A673 (cell line): ENCODE data around the gene PNN. TPM values are rescaled to one million over a fixed set of nuclear protein-coding genes. Genes with fewer than 3 reads are reported as not detected.
A peak's percentile ranks its signal among the peaks of the same experiment; 100 is the strongest.
"Not testable (repeated sequence)": the region's sequence is repeated elsewhere in the genome, so short reads cannot be mapped to it uniquely, and the experiment has no call there.

ENCODE experiments used
- Bru-seq: library from RNA; stranded (reverse); fragments of 400-500 nt; gene quantifications from one replicate; lab custom pipeline; 2021; lab: Mats Ljungman, UMichigan
- BruChase-seq, 2 experiments: library from RNA; stranded (reverse); fragments of 400-500 nt; gene quantifications; one replicate each; lab custom pipeline; 2021; lab: Mats Ljungman, UMichigan
- BruUV-seq: library from RNA; stranded (reverse); fragments of 400-500 nt; replicated peaks from 2 replicates; lab custom pipeline; 2021; lab: Mats Ljungman, UMichigan
- CTCF ChIA-PET: fragments of 300-600 bp; sonication (Branson Sonifier 250); formaldehyde crosslinking; loops from one replicate; lab custom pipeline; 2022; ENCODE audit warnings: antibody characterized with exemption; lab: Charles Lee
- POLR2A ChIA-PET: fragments of 300-600 bp; sonication (Branson Sonifier 250); formaldehyde crosslinking; loops from one replicate; lab custom pipeline; 2022; ENCODE audit warnings: antibody characterized with exemption; ENCODE audit not compliant: low non-redundant PET; lab: Charles Lee
- DNase-seq: peaks from one replicate; pipeline ENCODE4 v3.0.0-alpha.2; 2015; ENCODE audit warnings: low spot score
- H3K27ac ChIP-seq: fragments of 200-600 bp; sonication (generic); 2 replicates; pipeline ENCODE4 v1.5.1; 2016; ENCODE audit warnings: mixed run types, low read depth, mild to moderate bottlenecking, mixed read lengths, antibody characterized with exemption, low read length; ENCODE audit not compliant: poor library complexity, severe bottlenecking
- H3K27me3 ChIP-seq: fragments of 200-600 bp; sonication (generic); replicated peaks from 2 replicates; pipeline ENCODE4 v1.6.1; 2017; ENCODE audit warnings: mixed run types, low read depth, mild to moderate bottlenecking, mixed read lengths, antibody characterized with exemption, low read length; ENCODE audit not compliant: insufficient read depth, poor library complexity
- H3K36me3 ChIP-seq: fragments of 200-600 bp; sonication (generic); 2 replicates; pipeline ENCODE4 v1.6.1; 2016; ENCODE audit warnings: mixed run types, mild to moderate bottlenecking, mixed read lengths, antibody characterized with exemption, low read length; ENCODE audit not compliant: insufficient read depth, poor library complexity, severe bottlenecking
- H3K4me1 ChIP-seq: fragments of 200-600 bp; sonication (generic); 2 replicates; pipeline ENCODE4 v1.6.1; 2017; ENCODE audit warnings: mixed run types, mild to moderate bottlenecking, mixed read lengths, antibody characterized with exemption, low read length; ENCODE audit not compliant: insufficient read depth, poor library complexity, severe bottlenecking
- H3K4me3 ChIP-seq: fragments of 200-600 bp; sonication (generic); 2 replicates; pipeline ENCODE4 v1.5.1; 2016; ENCODE audit warnings: low read depth, mixed run types, mild to moderate bottlenecking, mixed read lengths, low read length; ENCODE audit not compliant: poor library complexity, severe bottlenecking
- H3K9me3 ChIP-seq: fragments of 200-600 bp; sonication (generic); 2 replicates; pipeline ENCODE4 v1.6.1; 2016; ENCODE audit warnings: mixed run types, low read depth, mild to moderate bottlenecking, mixed read lengths, antibody characterized with exemption, low read length; ENCODE audit not compliant: poor library complexity, severe bottlenecking
- CTCF ChIP-seq: fragments of 300-800, 200-600 bp; sonication (generic); conservative IDR thresholded peaks from 2 replicates; pipeline ENCODE4 v1.5.1; 2017; ENCODE audit warnings: low read depth, mild to moderate bottlenecking, antibody characterized with exemption, low read length, moderate library complexity, mixed read lengths
- EZH2 ChIP-seq: fragments of 200-600 bp; sonication (generic); IDR thresholded peaks from 2 replicates; pipeline ENCODE4 v1.6.1; 2017; ENCODE audit warnings: borderline replicate concordance, low read depth, mild to moderate bottlenecking, mixed read lengths, antibody characterized with exemption, low read length; ENCODE audit not compliant: poor library complexity, severe bottlenecking
- intact Hi-C: fragments of 100-400 bp; cut with micrococcal nuclease; formaldehyde crosslinking; loops from one replicate; pipeline ENCODE4 v1.10.0; 2022; ENCODE audit not compliant: unreplicated experiment
- long read RNA-seq: library from polyadenylated mRNA; stranded (forward); transcript quantifications from one replicate; pipeline ENCODE4 v2.0.0, GENCODE V29; 2022
- total RNA-seq: library from RNA; stranded (reverse); gene quantifications from 2 replicates; pipeline ENCODE4 v1.2.3, GENCODE V29; 2021

The PNN gene
- total RNA-seq (136 and 146 TPM in 2 replicates), Bru-seq, nascent RNA (percentile 99 among the genes with signal in this experiment), BruChase-seq, experiment 1, labeled RNA remaining after a 2-hour chase (percentile 100 among the genes with signal in this experiment), BruChase-seq, experiment 2, labeled RNA remaining after a 6-hour chase (percentile 100 among the genes with signal in this experiment)
- long read RNA-seq, transcript PNN-204 (3 exons, 583 nt), result minor isoform, 6 of 196 reads
- long read RNA-seq, transcript PNN-201 (9 exons, 3,576 nt), result major isoform, 157 of 196 reads
- long read RNA-seq, partial matches to known transcripts, result 7 of 196 reads
- long read RNA-seq, other reads (novel, unspliced or antisense), result 26 of 196 reads

- H3K4me3 ChIP-seq, result peak within 1 kb of the TSS; percentile 89
- POLR2A ChIA-PET, result interaction anchor here (0.5 to 0.7 kb wide), 2 partner anchors 9 to 11 kb away, joined by 3 to 4 read pairs; no protein-coding TSS in a partner anchor
- DNase-seq, result peak; percentile 100
- peaks cover 41% of the 10 kb centered on the region for H3K36me3 ChIP-seq
- BruUV-seq, result no TSS peak
- peaks cover 15% of the 10 kb centered on the region for H3K4me1 ChIP-seq
- CTCF ChIA-PET, result no interaction called here
- intact Hi-C loops, result loop anchor here (2.0 to 5.0 kb wide), 2 partner anchors 63 to 94 kb away; partner anchors contain the start of gene GEMIN2
- TF ChIP-seq CTCF, result no peak
- TF ChIP-seq EZH2, result no peak
- H3K27me3 ChIP-seq, result no peaks in the 10 kb centered on the region
- H3K27ac ChIP-seq, result peak within 1 kb of the TSS; percentile 96
- no peaks in the 10 kb centered on the region for H3K9me3 ChIP-seq
Measured at GRCh38 chr14:39174560-39175444, at the start of gene PNN. Gene PNN (plus strand): TSS chr14:39175254. CDS start chr14:39175280, 26 bp downstream.

- H3K4me3 ChIP-seq, CTCF ChIA-PET: not testable (repeated sequence)
Measured at GRCh38 chr14:39137835-39138234, 37.2 kb upstream of the PNN start.

GRCh38 chr14:39138440-39138839, 36.6 kb upstream of the PNN start:
- no TSS peak for BruUV-seq
- CTCF ChIA-PET, result no interaction called here

More at GRCh38 chr14:39137835-39138234, 37.2 kb upstream of the PNN start:
- H3K9me3 ChIP-seq, DNase-seq, BruUV-seq, H3K27me3 ChIP-seq, H3K27ac ChIP-seq, POLR2A ChIA-PET, H3K4me1 ChIP-seq, intact Hi-C loops: not testable (repeated sequence)
- peaks cover 25% of the 10 kb centered on the region for H3K36me3 ChIP-seq

More at GRCh38 chr14:39138440-39138839, 36.6 kb upstream of the PNN start:
- Histone ChIP-seq H3K4me1 (no peaks in the 10 kb centered on the region), H3K9me3 (no peaks in the 10 kb centered on the region), H3K27me3 (no peaks in the 10 kb centered on the region), H3K36me3 (peaks cover 24% of the 10 kb centered on the region), H3K4me3 (no peak overlapping the region), H3K27ac (no peak overlapping the region)
- no peak for DNase-seq
- intact Hi-C loops, result no loop called here
- TF ChIP-seq CTCF, result no peak
- no peak for TF ChIP-seq EZH2
- POLR2A ChIA-PET, result no interaction called here
